Body of pancreas (tissue), 4 donors: ENCODE measurements around the gene CRACR2A. TPM values are rescaled to one million over a fixed set of nuclear protein-coding genes. Genes with fewer than 3 reads are reported as not detected.

Experiments used
- ATAC-seq: fragments of 150-250 bp; one replicate; pipeline ENCODE4 v1.9.1; 2016
- DNase-seq, 4 donors: peaks; one replicate each; pipeline ENCODE4 v3.0.0-alpha.2; 2019
- H3K27ac ChIP-seq, 4 donors: fragments of 200-600 bp; sonication (generic); 1 replicate in 3 of 4; 2 replicates in 1 of 4; pipeline versions ENCODE4 v1.5.1 to v1.6.1; 2016 to 2019; ENCODE audit warnings: mild to moderate bottlenecking in 1 of 4, mixed read lengths in 1 of 4, moderate library complexity in 1 of 4
- H3K27me3 ChIP-seq, 2 donors: fragments of 200-600 bp; sonication (generic); one replicate each; pipeline ENCODE4 v1.6.0; 2016; ENCODE audit warnings: mild to moderate bottlenecking in 1 of 2
- H3K36me3 ChIP-seq, 2 donors: fragments of 200-600 bp; sonication (generic); replicated peaks in 1 of 2; 2 replicates each; pipeline ENCODE4 v1.5.1; 2016; ENCODE audit warnings: low read depth in 2 of 2; ENCODE audit not compliant: insufficient read depth in 1 of 2
- H3K4me1 ChIP-seq: fragments of 200-600 bp; sonication (generic); one replicate; pipeline ENCODE4 v1.6.0; 2016
- H3K4me3 ChIP-seq, 2 donors: fragments of 200-600 bp; sonication (generic); 1 replicate in 1 of 2; 2 replicates in 1 of 2; pipeline ENCODE4 v1.5.1; 2016 to 2019
- H3K9me3 ChIP-seq, 3 donors: fragments of 200-600 bp; sonication (generic); 1 replicate in 2 of 3; 2 replicates in 1 of 3; pipeline ENCODE4 v1.5.1; 2016
- CTCF ChIP-seq, 7 experiments: fragments of 450-650 bp in 4 of 7; fragments of 200-600 bp in 3 of 7; sonication (generic) in 3 of 7; IDR thresholded peaks; one replicate each; pipeline ENCODE4 v1.5.1; 2016 to 2019; ENCODE audit warnings: antibody characterized with exemption in 7 of 7
- POLR2A ChIP-seq, 3 donors: fragments of 450-650 bp; IDR thresholded peaks; one replicate each; pipeline ENCODE4 v1.6.1; 2016; ENCODE audit warnings: antibody characterized with exemption in 3 of 3, mild to moderate bottlenecking in 2 of 3
- WGBS, 2 donors: methylation state at CpG; one replicate each; pipeline ENCODE4 v1.1.5; 2017; 5-methylcytosine and 5-hydroxymethylcytosine counted together
- intact Hi-C: fragments of 100-400 bp; cut with DNase I; formaldehyde crosslinking; loops from one replicate; pipeline ENCODE4 v1.15.1; 2023
- total RNA-seq, 2 donors: library from RNA; depleted of rRNA; stranded (reverse); fragments of >200 nt; gene quantifications; one replicate each; pipeline ENCODE4 v1.1.0, GENCODE V29; 2016

The CRACR2A gene
- total RNA-seq, 2 donors from 2014 or later: 7.0 to 13.8 TPM

GRCh38 chr12:3607821-3608220, 145.1 kb downstream of the CRACR2A start:
- no peak overlapping the region for H3K4me3 ChIP-seq
- no peaks in the 10 kb centered on the region for H3K36me3 ChIP-seq
- no peak overlapping the region for H3K27ac ChIP-seq
- H3K9me3 ChIP-seq: no peaks in the 10 kb centered on the region
- H3K27me3 ChIP-seq: no peaks in the 10 kb centered on the region
- intact Hi-C loops: no loop called here
- WGBS, 2 donors: 94 to 97% methylated on average over 4 of the region's 4 CpGs
- ATAC-seq (no peak), DNase-seq (no peak)
- no peak for TF ChIP-seq POLR2A (IDR thresholded peaks at IDR 0.05)
- H3K4me1 ChIP-seq: no peaks in the 10 kb centered on the region

GRCh38 chr12:3607039-3607720, 145.7 kb downstream of the CRACR2A start:
- ATAC-seq (no peak), DNase-seq (no peak)
- Histone ChIP-seq H3K9me3 (no peaks in the 10 kb centered on the region), H3K4me3 (no peak overlapping the region), H3K27me3 (no peaks in the 10 kb centered on the region), H3K4me1 (no peaks in the 10 kb centered on the region), H3K27ac (no peak overlapping the region), H3K36me3 (no peaks in the 10 kb centered on the region)
- intact Hi-C loops: no loop called here
- no peak for TF ChIP-seq POLR2A (IDR thresholded peaks at IDR 0.05)
- TF ChIP-seq CTCF (IDR thresholded peaks at IDR 0.05): no peak
- WGBS, 2 donors: 77 to 86% methylated on average over 9 of the region's 9 CpGs

GRCh38 chr12:3606128-3606527, 146.8 kb downstream of the CRACR2A start:
- 75 to 87% methylated on average over 10 of the region's 10 CpGs for WGBS, 2 donors
- no peak overlapping the region for H3K4me3 ChIP-seq
- intact Hi-C loops: no loop called here
- no peaks in the 10 kb centered on the region for H3K9me3 ChIP-seq
- no peaks in the 10 kb centered on the region for H3K27me3 ChIP-seq
- no peaks in the 10 kb centered on the region for H3K4me1 ChIP-seq
- H3K27ac ChIP-seq: no peak overlapping the region
- TF ChIP-seq CTCF (IDR thresholded peaks at IDR 0.05) (no peak), POLR2A (IDR thresholded peaks at IDR 0.05) (no peak)
- ATAC-seq (no peak), DNase-seq (no peak)
- no peaks in the 10 kb centered on the region for H3K36me3 ChIP-seq

GRCh38 chr12:3605692-3606091, 147.2 kb downstream of the CRACR2A start:
- H3K36me3 ChIP-seq: no peaks in the 10 kb centered on the region
- no peak for ATAC-seq
- H3K4me1 ChIP-seq: no peaks in the 10 kb centered on the region
- intact Hi-C loops: no loop called here
- H3K4me3 ChIP-seq: no peak overlapping the region
- no peak overlapping the region for H3K27ac ChIP-seq
- no peaks in the 10 kb centered on the region for H3K27me3 ChIP-seq
- DNase-seq: no peak
- H3K9me3 ChIP-seq: no peaks in the 10 kb centered on the region
- TF ChIP-seq POLR2A (IDR thresholded peaks at IDR 0.05) (no peak), CTCF (IDR thresholded peaks at IDR 0.05) (no peak)
- 73% methylated on average over 6 of the region's 6 CpGs for WGBS, 2 donors

- WGBS, 2 donors: 20 to 22% methylated on average over 13 of the region's 13 CpGs
- intact Hi-C loops: no loop called here
- no peak for TF ChIP-seq POLR2A (IDR thresholded peaks at IDR 0.05)
- TF ChIP-seq CTCF (IDR thresholded peaks at IDR 0.05): no peak
Observed at GRCh38 chr12:3604748-3605586, 147.9 kb downstream of the CRACR2A start.

More at GRCh38 chr12:3604748-3605586, 147.9 kb downstream of the CRACR2A start:
- Histone ChIP-seq H3K27me3 (no peaks in the 10 kb centered on the region), H3K4me3 (no peak overlapping the region), H3K27ac (no peak overlapping the region), H3K36me3 (no peaks in the 10 kb centered on the region), H3K4me1 (no peaks in the 10 kb centered on the region), H3K9me3 (no peaks in the 10 kb centered on the region)
- ATAC-seq: peak; percentile 45
- peak; percentile 57 to 80 (median 63) for DNase-seq
